BE2C (cell line): ENCODE data around the gene MBP.

Experiments
- DNase-seq: peaks from one replicate; pipeline ENCODE4 v3.0.0-alpha.2; 2020
- H3K27me3 ChIP-seq: fragments of 250-450 bp; sonication (Bioruptor Pico); 2 replicates; pipeline ENCODE4 v1.5.1; 2020; ENCODE audit warnings: mild to moderate bottlenecking
- H3K36me3 ChIP-seq: fragments of 250-450 bp; sonication (Bioruptor Pico); 2 replicates; pipeline ENCODE4 v1.5.1; 2020; ENCODE audit warnings: mild to moderate bottlenecking
- H3K4me1 ChIP-seq: fragments of 250-450 bp; sonication (Bioruptor Pico); 2 replicates; pipeline ENCODE4 v1.5.1; 2020
- H3K4me3 ChIP-seq: 2 replicates; pipeline ENCODE4 v1.5.1; 2011; ENCODE audit warnings: low read depth, low read length
- H3K9me3 ChIP-seq: fragments of 250-450 bp; sonication (Bioruptor Pico); 2 replicates; pipeline ENCODE4 v1.5.1; 2020
- CTCF ChIP-seq: IDR thresholded peaks from 2 replicates; pipeline ENCODE4 v1.5.1; 2012; ENCODE audit warnings: mild to moderate bottlenecking, low read depth, low read length

The MBP gene

GRCh38 chr18:77016936-77017335, 115.6 kb downstream of the MBP start:
- no peak overlapping the region for H3K4me3 ChIP-seq
- H3K27me3 ChIP-seq: no peaks in the 10 kb centered on the region
- no peaks in the 10 kb centered on the region for H3K9me3 ChIP-seq
- no peaks in the 10 kb centered on the region for H3K36me3 ChIP-seq
- TF ChIP-seq CTCF: no peak
- no peaks in the 10 kb centered on the region for H3K4me1 ChIP-seq
- DNase-seq: no peak

DNA sequence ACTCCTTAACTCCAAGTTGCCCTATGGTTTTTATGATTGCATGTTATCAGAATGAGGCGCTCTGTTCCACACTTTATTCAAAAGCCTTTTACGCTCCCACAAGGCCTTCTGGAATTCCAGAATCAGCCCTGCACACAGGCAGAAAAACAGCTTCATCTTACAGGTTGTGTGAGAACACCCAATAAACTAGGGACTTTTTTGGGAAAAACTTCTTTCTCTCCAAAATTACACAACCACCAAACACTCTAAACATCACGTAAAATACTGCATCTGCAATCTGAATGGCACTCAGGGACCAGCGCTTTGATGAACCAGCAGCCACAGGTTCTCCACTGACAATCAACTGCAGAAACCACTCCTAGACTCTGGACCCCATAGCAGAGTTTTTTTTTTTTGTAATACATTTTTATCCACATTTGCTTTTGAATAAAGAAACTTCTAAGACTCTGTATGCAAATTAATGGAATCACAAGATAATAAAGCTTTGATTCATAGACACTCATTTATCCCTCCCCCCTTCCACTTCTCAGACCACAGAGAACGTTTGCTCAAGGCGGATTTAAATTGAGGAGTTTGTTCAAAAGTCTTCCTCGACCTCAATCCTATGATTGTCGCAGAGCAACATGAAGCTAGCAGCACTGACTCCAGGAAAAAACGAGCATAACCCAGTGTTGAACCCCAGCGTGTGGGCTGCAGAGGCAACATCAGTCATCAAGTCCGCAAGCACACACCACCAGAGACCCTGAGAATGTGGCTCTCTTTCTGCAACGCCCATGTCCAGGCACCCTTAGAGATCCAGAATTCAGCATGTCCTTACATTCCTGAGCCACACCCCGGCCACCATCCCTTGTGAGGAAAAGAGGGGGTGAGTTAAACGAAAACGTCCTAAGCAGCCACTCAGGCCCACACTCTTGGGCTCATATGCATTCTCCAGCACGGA, 116.5 kb downstream of the MBP start:
- H3K27me3 ChIP-seq: no peaks in the 10 kb centered on the region
- no peak for TF ChIP-seq CTCF
- no peaks in the 10 kb centered on the region for H3K4me1 ChIP-seq
- H3K36me3 ChIP-seq: no peaks in the 10 kb centered on the region
- H3K9me3 ChIP-seq: no peaks in the 10 kb centered on the region
- DNase-seq: no peak
- H3K4me3 ChIP-seq: no peak overlapping the region

DNA sequence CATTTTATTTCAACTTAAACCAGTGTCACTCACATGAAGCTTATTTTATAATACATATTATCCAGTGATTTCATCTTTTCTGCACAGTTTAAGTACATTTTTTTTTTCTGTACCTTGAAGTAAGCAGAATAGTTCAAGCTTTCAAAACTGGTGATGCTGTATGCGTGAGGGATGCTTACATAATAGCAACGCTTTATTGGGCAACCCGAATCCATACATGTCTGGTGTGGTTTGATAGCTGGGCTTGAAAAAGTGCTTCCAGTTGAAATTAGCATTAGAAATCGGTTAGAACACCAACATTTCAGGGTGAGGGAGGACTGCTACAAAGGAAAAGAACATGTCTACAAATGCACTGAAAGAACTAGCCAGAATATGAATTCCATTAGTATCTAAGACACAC, 117.4 kb downstream of the MBP start:
- DNase-seq: no peak
- H3K4me3 ChIP-seq: no peak overlapping the region
- H3K4me1 ChIP-seq: no peaks in the 10 kb centered on the region
- H3K9me3 ChIP-seq: no peaks in the 10 kb centered on the region
- TF ChIP-seq CTCF: no peak
- no peaks in the 10 kb centered on the region for H3K36me3 ChIP-seq
- H3K27me3 ChIP-seq: no peaks in the 10 kb centered on the region

- no peak for TF ChIP-seq CTCF
- no peak overlapping the region for H3K4me3 ChIP-seq
- H3K9me3 ChIP-seq: no peaks in the 10 kb centered on the region
- no peaks in the 10 kb centered on the region for H3K4me1 ChIP-seq
- no peak for DNase-seq
- no peaks in the 10 kb centered on the region for H3K27me3 ChIP-seq
- no peaks in the 10 kb centered on the region for H3K36me3 ChIP-seq
These were observed 118.0 kb downstream of the MBP start for GRCh38 chr18:77014538-77014937.

DNA sequence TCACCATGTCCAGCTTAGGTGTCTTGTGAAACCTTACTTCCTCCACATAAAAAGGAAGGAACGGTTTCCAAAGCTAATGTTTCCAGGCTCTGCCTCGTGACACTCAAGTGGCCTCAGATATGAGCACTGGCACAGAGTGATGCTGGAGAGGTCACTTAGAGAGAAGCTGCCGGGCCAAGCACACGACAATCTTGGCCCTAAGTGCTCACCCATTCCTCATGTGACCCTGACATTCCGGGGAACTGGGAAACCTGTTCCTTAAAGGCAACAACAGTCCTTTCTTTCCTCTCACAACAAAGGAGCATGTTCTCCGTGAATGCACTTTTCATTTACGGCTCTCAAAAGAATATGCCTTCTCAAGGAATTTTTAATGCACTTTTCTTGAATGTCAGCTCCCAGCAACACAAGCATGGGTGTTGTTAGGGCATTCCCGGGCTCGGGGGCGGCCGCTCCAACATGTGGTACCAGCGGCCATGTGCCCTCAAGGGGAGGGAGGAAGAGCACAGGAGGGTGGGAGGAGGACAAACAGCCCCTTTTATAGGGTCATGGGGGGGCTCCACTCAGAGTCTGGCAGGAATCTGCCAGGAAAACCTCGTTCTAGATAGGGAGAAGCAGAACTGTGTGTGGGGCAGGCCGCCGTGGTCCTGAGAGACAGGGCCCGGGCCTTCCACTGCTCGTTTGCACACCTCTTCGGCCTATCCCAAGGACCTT, 118.6 kb downstream of the MBP start:
- Histone ChIP-seq H3K4me1 (no peaks in the 10 kb centered on the region), H3K4me3 (no peak overlapping the region), H3K9me3 (no peaks in the 10 kb centered on the region), H3K27me3 (no peaks in the 10 kb centered on the region), H3K36me3 (no peaks in the 10 kb centered on the region)
- no peak for TF ChIP-seq CTCF
- no peak for DNase-seq
